LNCaP clone FGC (cell line): Measurements from ENCODE around the gene ORMDL3.

Experiments
- DNase-seq: peaks from one replicate; pipeline ENCODE4 v3.0.0-alpha.2; 2011; ENCODE audit warnings: low read depth
- H3K4me3 ChIP-seq: 2 replicates; pipeline ENCODE4 v1.5.1; 2011; ENCODE audit warnings: mild to moderate bottlenecking, low read depth, low read length, control low read depth
- CTCF ChIP-seq: IDR thresholded peaks from 2 replicates; pipeline ENCODE4 v1.5.1; 2012; ENCODE audit warnings: mild to moderate bottlenecking; ENCODE audit not compliant: control insufficient read depth, insufficient read depth; ENCODE audit errors: extremely low read depth

ORMDL3 gene

GRCh38 chr17:39962642-39963220, 35.3 kb upstream of the ORMDL3 start, which contains the start of gene GSDMA:
Gene GSDMA, plus strand, starts transcription at chr17:39963004. Its CDS starts 2,684 bp downstream, at chr17:39965688.
- no peak for TF ChIP-seq CTCF
- no peak for DNase-seq
- no peak within 1 kb of the TSS for H3K4me3 ChIP-seq

DNA sequence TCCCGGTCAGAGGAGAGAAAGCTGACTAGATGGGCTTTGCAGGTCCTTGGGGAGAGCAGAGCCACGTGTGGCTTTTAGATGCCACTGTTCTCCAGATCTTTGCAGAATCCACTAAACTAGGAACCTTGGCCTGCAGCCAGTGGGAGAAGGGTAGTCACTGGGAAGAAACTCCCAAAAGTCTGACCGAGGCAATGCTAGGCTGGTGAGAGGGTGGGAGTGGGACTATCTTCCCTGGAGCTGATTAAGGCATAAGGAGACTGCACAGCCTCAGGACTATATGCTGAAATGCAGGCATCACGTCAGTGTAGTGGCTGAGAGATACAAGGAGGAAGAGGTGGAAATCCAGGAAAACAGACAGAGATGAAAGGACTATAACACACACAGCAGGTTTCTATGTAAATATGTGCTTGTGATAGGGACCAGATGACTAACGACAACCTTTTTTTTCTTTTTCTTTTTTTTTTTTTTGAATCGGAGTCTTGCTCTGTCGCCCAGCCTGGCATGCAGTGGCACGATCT, 33.2 kb upstream of the ORMDL3 start:
- DNase-seq, result peak; percentile 26
- no peak for TF ChIP-seq CTCF
- no peak overlapping the region for H3K4me3 ChIP-seq

- TF ChIP-seq CTCF, result no peak
- no peak for DNase-seq
- no peak overlapping the region for H3K4me3 ChIP-seq
Observed at GRCh38 chr17:39955726-39956225, 28.4 kb upstream of the ORMDL3 start.

- no peak for DNase-seq
- no peak overlapping the region for H3K4me3 ChIP-seq
- no peak for TF ChIP-seq CTCF
Observed at GRCh38 chr17:39954876-39955275, 27.5 kb upstream of the ORMDL3 start.

- TF ChIP-seq CTCF, result no peak
- peak overlapping the region; percentile 41 for H3K4me3 ChIP-seq
- no peak for DNase-seq
Observed at GRCh38 chr17:39953471-39953888, 26.1 kb upstream of the ORMDL3 start.

DNA sequence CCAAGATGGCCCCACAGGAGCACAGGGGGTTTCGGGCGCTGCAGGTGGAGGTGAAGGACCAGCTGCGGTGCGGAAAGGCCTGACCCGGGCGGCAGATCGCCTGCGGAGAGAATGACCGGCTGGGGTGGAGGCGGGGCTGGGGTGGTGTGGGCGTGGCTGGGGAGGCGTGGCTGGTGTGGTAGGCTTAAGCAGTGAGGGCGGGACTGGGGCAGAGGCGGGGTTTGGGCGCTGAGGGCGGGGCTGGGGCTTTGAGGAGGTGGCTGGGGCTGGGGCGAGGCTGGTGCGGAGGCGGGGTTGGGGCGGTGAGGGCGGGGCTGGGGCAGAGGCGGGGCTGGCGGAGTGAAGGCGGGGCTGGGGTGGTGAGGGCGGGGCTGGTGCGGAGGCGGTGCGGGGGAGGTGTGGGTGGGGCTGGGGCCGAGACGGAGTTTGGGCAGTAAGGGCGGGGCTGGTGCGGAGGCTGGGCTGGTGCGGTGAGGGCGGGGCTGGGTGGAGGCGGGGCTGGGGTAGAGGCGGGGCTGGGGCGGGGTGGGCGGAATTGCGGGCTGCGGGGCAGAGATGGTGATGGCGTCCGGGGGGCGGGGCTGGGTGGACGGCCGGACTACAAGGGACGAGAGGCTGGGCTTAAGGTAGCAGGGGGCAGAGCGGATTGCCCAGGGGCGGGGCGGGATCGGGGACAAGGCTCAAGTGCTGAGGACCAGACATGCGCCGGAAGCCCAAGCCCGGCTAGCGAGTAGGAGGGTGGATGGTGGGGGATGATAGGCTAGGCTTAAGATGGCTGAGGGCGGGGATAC, 25.5 kb upstream of the ORMDL3 start:
- peak; percentile 78 for DNase-seq
- no peak for TF ChIP-seq CTCF

More for the DNA sequence above, 25.5 kb upstream of the ORMDL3 start:
- H3K4me3 ChIP-seq, result peak overlapping the region; percentile 48
